RWPE2 (cell line): Measurements from ENCODE around the gene PIEZO1.

Experiments used
- ATAC-seq: fragments of 200-7000 bp; cut with Tn5 transposase; 3 replicates; pipeline ENCODE4 v1.9.1; 2021; ENCODE audit warnings: low read depth
- DNase-seq: peaks from one replicate; pipeline ENCODE4 v3.0.0-alpha.2; 2020; ENCODE audit warnings: low spot score
- H3K27ac ChIP-seq: fragments of 450-650 bp; 2 replicates; pipeline ENCODE4 v1.5.1; 2017; ENCODE audit warnings: mild to moderate bottlenecking; ENCODE audit not compliant: poor library complexity, severe bottlenecking
- H3K27me3 ChIP-seq: fragments of 250-450 bp; sonication (Bioruptor Pico); 2 replicates; pipeline ENCODE4 v1.5.1; 2021; ENCODE audit warnings: mild to moderate bottlenecking, moderate library complexity; ENCODE audit not compliant: insufficient read depth, poor library complexity, severe bottlenecking
- H3K36me3 ChIP-seq: fragments of 250-450 bp; sonication (Bioruptor Pico); 2 replicates; pipeline ENCODE4 v1.5.1; 2020; ENCODE audit warnings: low read depth, mild to moderate bottlenecking, moderate library complexity
- H3K4me1 ChIP-seq: fragments of 250-450 bp; sonication (Bioruptor Pico); 2 replicates; pipeline ENCODE4 v1.5.1; 2021; ENCODE audit warnings: mild to moderate bottlenecking, moderate library complexity; ENCODE audit not compliant: insufficient read depth, poor library complexity, severe bottlenecking
- H3K4me3 ChIP-seq: fragments of 250-450 bp; sonication (Bioruptor Pico); 2 replicates; pipeline ENCODE4 v1.5.1; 2021; ENCODE audit warnings: mild to moderate bottlenecking, moderate library complexity; ENCODE audit not compliant: severe bottlenecking
- H3K9me3 ChIP-seq: fragments of 250-450 bp; sonication (Bioruptor Pico); 2 replicates; pipeline ENCODE4 v1.5.1; 2021; ENCODE audit warnings: mild to moderate bottlenecking, moderate library complexity; ENCODE audit not compliant: severe bottlenecking
- CTCF ChIP-seq: fragments of 450-650 bp; IDR thresholded peaks from one replicate; pipeline ENCODE4 v1.5.1; 2017; ENCODE audit warnings: mild to moderate bottlenecking, moderate library complexity; ENCODE audit not compliant: poor library complexity, severe bottlenecking

The PIEZO1 gene

GRCh38 chr16:88690341-88691128, 94.5 kb downstream of the PIEZO1 start:
- no peak for TF ChIP-seq CTCF
- H3K4me1 ChIP-seq: no peaks in the 10 kb centered on the region
- H3K36me3 ChIP-seq: no peaks in the 10 kb centered on the region
- H3K4me3 ChIP-seq: no peak overlapping the region
- DNase-seq (no peak), ATAC-seq (no peak)
- peaks cover 21% of the 10 kb centered on the region for H3K27me3 ChIP-seq
- H3K9me3 ChIP-seq: no peaks in the 10 kb centered on the region
- no peak overlapping the region for H3K27ac ChIP-seq

GRCh38 chr16:88688013-88688778, 96.8 kb downstream of the PIEZO1 start:
- Histone ChIP-seq H3K4me1 (no peaks in the 10 kb centered on the region), H3K4me3 (no peak overlapping the region), H3K36me3 (no peaks in the 10 kb centered on the region), H3K27me3 (peaks cover 24% of the 10 kb centered on the region), H3K9me3 (no peaks in the 10 kb centered on the region), H3K27ac (no peak overlapping the region)
- DNase-seq: no peak
- ATAC-seq: peak; percentile 20; the same call in 2 of the 3 replicates
- TF ChIP-seq CTCF: no peak

GRCh38 chr16:88687676-88688012, 97.4 kb downstream of the PIEZO1 start:
- Histone ChIP-seq H3K4me1 (no peaks in the 10 kb centered on the region), H3K36me3 (no peaks in the 10 kb centered on the region), H3K4me3 (no peak overlapping the region), H3K27me3 (peaks cover 24% of the 10 kb centered on the region), H3K9me3 (no peaks in the 10 kb centered on the region), H3K27ac (no peak overlapping the region)
- DNase-seq (no peak), ATAC-seq (no peak)
- TF ChIP-seq CTCF: no peak

GRCh38 chr16:88687254-88687576, 97.8 kb downstream of the PIEZO1 start:
- H3K36me3 ChIP-seq: no peaks in the 10 kb centered on the region
- H3K9me3 ChIP-seq: no peaks in the 10 kb centered on the region
- DNase-seq: no peak
- no peaks in the 10 kb centered on the region for H3K4me1 ChIP-seq
- peaks cover 24% of the 10 kb centered on the region for H3K27me3 ChIP-seq
- H3K27ac ChIP-seq: no peak overlapping the region
- no peak for ATAC-seq
- no peak overlapping the region for H3K4me3 ChIP-seq
- no peak for TF ChIP-seq CTCF
